Femur (tissue), 1 donor: ENCODE results near the gene NRBP1.

Experiments used
- DNase-seq: peaks from one replicate; pipeline ENCODE4 v3.0.0-alpha.2; 2017

Gene NRBP1

DNA sequence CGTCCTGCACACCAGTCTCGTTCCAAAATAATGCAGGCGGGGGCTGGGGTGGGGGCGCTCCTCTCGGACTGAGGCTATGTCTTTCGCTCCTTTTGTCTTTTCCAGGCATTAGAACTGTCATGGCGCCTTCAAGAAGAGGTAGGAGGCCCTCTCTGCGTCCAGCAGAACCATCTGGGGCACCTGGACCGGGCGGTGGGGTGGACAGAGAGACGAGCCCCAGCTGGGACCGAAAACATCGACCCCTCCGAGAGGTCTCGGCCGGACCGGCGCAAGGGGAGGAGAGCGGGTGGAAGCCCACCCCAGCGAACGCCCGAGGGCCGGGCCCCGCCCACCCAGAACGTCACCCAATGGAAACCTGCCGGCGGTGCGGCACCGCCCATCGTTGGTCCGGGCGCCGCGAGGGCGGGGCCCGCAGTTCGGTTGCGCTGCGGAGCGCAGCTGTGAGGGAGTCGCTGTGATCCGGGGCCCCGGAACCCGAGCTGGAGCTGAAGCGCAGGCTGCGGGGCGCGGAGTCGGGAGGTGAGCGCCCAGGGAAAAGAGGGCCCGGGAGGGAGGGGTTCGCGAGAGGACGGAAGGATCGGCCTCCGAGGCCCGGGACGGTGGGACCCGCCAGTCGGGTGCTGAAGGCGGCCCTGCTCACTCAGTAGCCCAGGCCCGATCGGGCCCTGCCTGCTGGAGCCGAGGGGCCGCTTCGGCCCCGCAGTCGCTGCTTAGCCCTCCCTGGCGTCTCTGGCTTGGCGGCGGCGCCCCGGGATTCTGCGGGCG is at the start of gene NRBP1:
TSS of gene NRBP1 (plus strand) at position 419 of the 765 bp plus-strand sequence. CDS start 4,643 bp downstream, outside the sequence.
- DNase-seq: peak; percentile 95

DNA sequence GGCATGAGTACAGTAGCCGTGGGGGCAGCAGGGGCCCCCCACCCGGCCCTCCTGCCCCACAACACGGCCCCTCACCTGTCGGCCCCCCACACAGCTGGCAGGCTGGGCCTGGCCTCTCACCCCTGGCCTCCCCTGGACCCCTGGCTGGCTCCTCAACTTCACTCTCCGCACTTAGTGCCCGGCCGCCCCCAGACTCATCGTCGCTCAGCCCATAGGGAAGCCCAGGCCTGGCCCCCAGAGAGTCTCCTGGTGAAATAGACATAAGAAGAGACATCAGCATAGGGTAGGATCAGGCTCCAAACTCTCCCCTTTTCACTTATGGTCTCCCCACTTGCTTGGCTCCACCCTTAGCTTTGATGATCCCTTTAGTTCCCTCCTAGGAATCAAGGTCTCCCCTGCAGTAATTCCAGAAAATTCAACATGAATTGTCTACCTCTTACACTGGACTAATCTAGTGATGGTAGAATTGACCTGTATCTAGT is 49.6 kb upstream of the NRBP1 start:
- no peak for DNase-seq

DNA sequence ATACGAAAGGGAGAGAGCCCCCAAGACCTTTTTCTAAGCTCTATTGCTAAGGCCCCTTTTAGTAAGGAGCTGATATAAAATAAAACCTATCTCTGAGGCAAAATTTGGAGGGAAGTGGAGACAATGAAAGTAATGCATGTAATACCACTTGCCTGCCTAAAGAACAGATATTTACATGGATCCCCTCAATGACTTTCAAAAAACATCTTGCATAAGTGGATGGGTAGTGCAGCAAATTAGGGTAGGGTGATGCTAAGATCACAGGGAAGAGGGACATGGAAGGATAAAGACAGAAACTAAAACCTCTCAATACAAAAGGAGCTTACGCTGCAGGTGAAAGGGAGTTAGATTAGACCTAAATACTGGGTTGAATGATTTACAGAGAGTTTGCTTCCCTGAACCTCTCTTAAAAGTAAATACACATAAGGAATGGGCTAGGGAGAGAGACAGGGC is 49.0 kb upstream of the NRBP1 start:
- no peak for DNase-seq

DNA sequence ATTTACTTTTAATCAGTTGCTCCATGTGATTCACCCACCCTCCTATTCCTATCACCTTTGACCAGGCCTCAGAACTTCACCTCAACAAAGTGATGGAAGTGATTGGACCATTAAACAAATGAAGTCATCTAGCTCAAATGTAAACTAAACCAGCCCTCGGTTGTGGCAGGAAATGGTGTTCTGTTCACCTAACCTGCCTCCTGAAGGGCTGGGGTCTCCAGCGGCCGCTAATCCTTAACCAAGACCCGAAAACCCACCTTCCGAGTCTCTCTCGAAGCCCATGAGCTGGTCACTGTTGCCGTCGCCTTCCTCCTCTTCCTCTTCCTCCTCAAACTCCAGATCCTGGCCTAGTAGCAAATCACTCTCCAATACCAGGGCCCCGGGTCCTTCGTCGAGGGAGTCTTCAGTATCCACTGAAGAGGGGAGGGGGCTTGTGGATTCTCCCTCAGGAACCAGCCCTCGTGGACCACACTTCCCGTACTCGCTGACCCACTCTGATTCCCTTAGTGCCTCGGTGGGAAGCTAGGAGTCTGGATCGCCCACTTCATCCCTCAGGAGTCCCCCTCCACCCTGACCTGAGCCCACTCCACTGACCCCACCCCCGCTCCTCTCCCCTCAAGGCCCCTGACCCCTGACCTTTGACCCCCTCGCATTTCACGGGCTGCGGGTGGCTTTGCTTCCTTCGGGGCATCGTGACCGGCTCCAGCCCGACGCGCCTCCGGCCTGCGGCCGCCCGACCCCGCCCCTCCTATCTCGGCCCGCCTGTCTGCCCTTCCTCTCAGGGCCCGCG is 48.4 kb upstream of the NRBP1 start:
- no peak for DNase-seq

DNA sequence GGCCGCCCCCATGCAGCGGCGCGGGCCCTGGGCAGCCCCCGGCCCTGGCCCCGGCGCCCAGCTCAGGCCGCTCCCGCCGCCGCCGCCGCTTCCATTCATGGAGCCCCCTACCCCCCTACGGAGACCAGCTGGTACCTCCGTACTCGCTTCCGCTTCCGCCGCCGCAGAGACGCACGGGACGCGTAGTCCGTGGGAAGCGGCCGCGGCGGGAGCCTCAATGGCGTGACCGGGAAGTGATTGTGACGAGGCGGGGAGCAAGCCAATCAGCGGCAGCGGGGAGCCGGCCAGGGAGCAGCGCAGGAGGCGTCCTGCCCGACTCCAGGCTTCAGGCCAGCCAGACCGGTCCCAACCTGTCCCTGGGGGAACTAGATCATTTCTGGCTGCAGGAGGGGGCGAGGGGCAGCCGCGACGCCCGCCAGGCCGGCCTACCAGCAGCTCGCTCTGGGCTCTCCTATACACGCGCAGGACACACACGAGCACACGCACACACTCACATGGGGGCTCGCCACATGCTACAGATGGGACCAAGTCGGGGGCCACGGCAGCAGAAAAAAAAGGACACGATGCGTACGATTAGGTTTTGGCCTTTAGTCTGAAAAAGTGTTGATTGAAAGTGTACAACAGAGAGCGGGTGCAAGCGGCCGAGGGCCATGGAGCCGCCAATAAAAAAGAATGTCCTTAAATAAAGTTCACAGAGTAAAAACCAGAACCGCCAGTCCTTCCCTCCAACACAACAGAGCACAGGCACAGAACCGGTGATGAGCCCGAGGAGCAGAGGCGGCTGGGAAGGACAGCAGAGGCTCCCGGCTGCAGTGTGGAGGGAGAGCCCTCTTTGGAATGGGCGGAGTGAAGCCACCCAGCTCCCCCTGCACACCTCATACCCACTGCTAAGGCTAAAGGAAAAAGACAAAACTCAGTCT is 47.5 kb upstream of the NRBP1 start, which contains the start of gene ZNF513:
TSS of gene ZNF513 (minus strand) at position 109 of the 920 bp plus-strand sequence. CDS start 208 bp downstream, outside the sequence.
- peak; percentile 98 for DNase-seq

DNA sequence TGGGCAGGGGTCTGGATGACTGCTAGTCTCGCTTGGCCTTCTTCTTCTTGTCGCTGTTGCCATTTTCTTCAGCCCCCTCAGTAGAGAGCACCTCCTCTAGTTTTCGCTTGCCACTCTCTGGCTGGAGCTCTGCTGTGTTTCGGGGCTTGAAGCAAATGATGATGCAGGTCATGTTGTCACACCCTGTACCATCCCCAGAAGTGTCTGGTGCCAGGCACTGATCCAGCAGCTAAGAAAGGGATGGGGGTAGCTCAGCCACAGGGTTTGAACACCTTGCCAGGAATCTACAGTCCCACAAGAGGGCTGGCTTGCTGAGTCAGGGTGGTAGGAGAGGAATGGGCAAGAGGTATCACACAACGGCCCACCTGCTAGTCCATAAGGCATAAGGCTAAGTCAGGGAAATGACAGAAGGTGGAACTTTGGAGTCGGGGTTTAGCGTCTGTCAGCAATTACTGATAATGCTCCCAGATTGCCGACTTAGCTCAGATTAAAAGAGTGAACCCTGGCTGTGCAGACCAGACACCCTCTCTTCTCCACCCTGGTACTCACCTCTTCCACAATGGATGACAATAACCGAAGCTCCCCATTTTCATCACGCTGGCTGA is 46.8 kb upstream of the NRBP1 start:
- DNase-seq: no peak

DNA sequence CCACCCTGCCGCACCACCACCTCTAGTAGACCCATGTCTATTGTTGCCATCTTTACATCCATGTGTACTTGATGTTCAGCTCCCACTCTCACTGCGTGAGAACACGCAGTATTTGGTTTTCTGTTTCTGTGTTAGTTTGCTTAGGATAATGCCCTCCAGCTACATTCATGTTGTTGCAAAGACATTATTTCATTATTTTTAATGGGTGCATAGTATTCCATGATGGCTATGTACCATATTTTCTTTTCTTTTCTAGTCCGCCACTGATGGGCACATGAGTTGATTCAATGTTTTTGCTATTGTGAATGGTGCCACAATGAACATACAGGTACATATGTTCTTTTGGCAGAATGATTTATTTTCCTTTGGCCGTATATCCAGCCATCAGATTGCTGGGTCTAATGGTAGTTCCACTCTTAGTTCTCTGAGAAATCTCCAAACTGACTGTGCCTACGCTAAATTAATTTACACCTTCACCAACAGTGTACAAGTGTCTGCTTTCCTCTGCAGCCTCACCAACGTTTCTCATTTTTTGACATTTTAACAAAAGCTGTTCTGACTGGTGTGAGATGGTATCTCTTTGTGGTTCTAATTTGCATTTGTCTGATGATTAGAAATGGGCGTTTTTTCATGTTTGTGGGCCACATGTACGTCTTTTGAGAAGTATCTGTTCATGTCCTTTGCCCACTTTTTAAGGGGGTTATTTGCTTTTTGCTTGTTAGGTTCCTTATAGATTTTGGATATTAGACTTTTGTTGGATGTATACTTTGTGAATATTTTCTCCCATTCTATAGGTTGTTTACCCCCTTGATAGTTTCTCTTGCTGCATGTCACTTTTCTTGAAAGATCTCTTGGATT is 37.4 kb upstream of the NRBP1 start:
- DNase-seq: no peak

DNA sequence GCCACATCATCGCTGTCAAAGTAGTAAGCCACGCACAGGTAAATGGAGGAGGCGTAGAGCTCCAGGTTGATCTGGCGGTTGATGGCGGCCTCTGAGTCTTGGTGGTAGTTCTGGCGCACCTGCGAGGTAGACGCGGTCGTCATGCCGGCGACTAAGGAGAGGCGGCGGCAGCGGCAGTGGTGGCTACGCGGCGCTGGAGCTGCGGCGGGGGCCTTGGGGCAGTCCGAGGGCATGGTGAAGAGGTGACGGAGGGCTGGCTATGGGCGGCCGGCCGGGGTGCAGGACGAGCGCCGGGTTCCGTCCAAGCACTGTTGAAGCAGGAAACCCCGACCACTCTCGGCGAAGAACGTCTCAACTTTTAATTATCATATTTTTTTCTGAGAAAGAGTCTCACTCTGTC is 35.2 kb upstream of the NRBP1 start:
- no peak for DNase-seq

DNA sequence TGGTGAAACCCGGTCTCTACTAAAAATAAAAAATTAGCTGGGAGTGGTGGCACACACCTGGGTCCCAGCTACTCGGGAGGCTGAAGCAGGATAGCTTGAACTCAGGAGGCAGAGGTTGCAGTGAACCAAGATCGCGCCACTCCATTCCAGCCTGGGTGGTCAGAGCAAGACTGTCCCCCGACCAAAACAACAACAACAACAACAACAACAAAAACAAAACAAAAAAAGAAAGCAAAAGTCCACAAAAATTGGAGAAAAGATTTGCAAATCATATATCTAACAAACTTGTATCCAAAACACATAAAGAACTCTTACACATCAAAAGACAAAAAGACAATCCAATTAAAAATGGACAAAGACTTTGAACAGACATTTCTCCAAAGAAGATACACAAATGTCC is 29.5 kb upstream of the NRBP1 start:
- no peak for DNase-seq

DNA sequence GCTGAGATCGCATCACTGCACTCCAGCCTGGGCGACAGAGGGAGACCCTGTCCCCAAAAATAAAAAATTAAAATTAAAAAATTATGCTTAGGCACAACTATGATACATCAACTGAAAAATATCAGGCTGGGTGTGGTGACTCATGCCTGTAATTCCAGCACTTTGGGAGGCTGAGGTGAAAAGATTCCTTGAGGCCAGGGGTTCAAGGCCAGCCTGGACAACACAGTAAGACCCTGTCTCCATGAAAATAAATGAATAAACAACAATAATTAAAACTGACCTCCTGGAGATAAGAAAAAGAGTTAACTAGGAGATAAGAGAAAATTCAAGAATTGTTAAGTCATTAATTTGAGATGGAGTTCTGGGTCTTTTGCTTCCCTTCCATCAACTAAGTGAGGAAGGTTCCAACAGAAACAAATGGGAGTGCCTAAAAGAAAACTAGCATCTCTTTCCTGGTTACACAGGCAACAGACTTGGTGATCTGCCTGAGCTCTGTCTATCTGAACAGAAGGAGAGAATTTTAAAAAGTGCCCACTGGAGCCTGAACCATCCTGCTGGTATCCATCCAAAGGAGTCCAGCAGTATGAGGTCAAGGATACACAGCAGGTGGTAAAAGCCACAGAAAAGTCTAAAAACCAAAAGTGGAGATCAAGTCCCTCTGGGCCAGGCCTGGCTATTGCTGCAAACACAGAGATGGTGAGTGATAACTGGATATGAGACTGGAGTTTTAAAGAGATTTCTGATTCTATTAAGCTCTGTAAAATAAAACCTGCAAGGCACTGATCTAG is 27.9 kb upstream of the NRBP1 start:
- DNase-seq: no peak

DNA sequence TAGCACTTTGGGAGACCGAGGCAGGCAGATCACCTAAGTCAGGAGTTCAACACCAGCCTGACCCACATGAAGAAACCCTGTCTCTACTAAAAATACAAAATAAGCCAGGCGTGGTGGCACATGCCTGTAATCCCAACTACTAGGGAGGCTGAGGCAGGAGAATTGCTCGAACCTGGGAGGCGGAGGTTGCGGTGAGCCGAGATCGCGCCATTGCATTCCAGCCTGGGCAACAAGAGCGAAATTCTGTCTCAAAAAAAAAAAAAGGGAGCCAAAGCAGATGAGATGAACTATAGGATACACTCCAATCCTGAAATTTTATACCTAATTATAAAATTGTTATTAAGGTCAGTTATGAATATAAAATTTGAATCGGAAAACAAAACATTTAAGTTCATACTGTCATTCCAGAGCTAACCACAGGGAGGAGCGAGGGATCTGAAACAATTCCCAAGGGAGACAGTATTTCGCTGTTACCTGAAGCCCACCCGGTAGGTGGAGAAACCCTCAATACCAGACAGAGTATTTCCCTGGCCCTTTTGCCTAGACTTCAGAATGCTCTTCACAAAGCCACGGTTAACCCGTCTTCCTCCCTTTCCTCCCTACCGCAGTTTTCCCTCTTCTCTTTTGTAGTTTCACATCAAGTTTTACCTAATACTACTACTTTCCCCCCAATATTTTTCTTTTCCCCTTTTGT is 20.5 kb upstream of the NRBP1 start:
- DNase-seq: no peak

DNA sequence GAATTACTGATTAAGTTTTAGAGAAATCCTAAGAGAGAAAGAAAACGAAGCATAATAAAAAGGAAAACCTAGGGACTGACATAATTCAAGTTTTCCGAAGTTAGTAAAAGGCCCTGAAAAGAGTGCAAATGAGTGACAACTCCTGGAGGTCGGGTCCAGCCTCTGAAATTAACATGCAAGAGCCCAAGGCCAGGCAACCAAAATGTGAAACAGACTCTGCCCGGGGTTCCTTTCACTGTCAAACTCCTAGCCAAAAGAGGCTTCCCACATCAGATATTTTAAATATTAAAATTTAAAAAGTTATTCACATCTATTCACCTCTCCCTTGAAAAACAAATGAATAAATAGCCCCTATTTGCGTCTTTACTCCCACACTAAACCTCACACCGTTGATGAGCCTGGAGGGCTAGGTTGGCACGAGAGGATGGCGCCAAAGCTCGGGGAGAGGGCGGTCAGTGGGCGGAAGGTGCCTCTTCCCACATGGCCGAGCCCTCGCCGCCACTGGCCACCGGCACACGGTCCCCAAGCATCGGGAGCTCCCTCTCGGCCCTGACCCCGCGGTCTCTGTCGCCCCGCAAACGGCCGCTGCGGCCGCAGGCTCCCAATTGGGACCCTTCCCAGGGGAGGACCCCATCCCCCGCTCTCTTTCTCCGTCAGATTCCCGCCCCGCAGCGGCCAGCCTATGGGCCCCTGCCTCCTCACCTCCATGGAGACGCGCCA is 19.7 kb upstream of the NRBP1 start:
- DNase-seq: no peak

DNA sequence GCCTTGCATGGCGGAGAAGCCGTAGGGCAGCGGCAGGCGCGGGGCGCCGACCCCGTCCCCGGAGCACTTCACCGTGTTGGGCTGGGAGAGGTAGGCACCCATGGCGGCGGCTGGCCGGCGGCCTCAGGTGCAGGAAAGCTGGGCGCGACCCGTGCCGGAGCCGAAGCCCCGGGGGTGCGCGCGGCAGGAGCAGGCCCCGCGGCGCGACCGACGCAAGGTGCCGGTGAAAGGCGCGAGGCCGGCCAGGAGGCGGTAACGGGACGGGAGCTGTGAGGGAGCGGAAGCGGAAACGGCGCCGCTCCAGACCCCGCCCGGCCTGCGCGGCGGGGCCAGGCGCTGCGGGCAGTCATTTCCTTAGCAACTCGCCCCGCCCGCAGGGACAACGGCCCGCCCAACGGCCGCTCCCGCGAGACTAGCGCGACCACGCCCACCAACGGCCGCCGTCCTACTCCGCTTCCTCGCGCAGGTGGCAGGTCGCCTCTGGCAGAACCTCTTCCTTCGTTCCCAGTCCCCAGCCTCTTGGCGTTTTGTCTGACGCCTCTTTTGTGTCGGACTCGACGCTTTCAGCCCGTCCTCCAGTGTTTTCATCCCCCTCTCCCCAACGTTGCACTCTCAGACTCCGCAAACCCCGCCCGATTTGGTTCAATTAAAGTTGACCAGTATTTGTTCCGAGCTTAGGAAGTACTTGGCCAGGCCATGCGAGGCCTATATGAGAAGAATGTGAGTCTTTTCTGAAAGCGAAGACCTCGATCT is 18.9 kb upstream of the NRBP1 start, which contains the start of gene PPM1G:
TSS of gene PPM1G (minus strand) at position 271 of the 753 bp plus-strand sequence. CDS start at position 102, 169 bp downstream.
- peak; percentile 96 for DNase-seq

DNA sequence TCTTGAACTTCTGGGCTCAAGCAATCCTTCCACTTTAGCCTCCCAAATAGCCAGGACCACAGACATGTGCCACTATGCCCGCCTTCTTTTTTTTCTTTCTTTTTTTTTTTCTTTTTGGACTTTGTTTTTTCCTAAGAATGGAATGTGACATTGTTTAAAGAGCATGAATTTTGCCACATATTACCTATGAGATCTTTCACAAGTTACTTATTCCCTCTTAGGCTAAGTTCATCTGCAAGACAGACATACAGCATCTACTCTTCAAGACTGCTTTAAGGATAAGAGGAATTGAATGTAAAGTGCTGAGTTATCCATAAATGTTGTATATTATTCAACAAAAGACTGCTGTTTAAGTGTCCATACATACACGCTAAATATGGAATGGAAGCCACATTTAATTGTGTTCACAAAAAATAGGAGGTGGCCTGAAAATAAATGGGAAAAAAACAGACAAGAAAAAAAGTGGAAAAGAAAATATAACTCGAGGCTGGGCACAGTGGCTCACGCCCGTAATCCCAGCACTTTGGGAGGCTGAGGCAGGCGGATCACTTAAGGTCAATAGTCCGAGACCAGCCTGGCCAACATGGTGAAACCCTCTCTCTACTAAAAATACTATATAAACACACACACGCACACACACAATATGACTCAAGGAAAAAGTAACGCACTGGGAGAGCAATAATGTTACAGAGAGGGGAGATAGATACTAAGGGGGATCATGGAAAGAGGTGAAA is 15.8 kb upstream of the NRBP1 start:
- DNase-seq: no peak

DNA sequence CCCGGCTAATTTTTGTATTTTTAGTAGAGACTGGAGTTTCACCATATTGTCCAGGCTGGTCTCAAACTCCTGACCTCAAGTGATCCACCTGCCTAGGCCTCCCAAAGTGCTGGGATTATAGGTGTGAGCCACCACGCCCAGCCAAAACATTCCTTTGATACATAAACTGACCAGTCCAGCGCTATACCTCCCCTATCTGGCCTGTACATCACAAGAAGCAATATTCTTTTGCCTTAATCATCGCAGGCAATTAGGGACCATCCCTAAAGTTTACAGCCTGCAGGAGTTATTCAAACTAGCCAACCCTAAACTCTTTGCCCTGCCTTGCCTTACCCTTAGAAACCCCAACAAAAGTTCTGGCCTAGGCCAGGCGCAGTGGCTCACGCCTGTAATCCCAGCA is 12.3 kb upstream of the NRBP1 start:
- DNase-seq: no peak

DNA sequence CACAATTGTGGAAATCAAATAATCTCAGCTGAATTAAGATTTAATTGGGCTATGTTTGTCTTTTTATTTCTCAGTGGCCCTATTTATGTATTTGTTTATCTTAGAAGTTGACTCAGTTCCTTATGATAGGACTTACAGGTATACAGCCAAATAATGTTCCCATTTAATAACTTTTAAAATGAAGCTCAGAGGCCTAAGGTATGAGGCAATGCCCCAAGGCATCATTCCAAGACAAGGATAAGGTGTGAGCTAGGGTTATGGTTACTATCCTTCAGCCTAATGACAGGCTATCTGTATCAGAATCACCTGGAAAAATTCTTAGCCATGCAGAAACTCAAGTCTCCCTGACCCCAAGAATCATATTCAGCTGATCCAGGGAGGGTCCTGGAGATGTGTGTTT is 7.4 kb upstream of the NRBP1 start:
- no peak for DNase-seq

DNA sequence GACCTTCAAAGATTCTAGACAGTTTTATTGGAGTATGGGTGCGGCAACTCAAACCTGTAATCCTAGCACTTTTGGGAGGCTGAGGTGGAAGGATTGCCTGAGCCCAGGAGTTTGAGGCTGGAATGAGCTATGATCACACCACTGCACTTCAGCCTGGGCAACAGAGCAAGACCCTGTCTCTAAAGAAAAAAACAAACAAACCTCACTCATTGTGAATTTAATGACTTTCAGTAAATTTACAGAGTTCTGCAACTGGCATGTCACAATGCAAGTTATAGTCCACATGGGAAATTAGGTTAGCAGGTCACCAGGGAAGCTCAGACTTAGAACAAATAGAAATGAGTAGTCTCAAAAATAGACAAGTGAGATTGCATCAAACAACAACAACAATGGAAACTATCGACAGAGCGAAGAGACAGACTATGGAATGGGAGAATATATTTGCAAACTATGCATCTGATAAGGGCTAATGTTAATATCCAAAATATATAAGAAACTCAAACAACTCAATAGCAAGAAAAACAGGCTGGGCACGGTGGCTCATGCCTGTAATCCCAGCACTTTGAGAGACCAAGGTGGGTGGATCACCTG is 6.7 kb upstream of the NRBP1 start:
- DNase-seq: no peak
